ENCODE results near the gene LIPF.

DNA sequence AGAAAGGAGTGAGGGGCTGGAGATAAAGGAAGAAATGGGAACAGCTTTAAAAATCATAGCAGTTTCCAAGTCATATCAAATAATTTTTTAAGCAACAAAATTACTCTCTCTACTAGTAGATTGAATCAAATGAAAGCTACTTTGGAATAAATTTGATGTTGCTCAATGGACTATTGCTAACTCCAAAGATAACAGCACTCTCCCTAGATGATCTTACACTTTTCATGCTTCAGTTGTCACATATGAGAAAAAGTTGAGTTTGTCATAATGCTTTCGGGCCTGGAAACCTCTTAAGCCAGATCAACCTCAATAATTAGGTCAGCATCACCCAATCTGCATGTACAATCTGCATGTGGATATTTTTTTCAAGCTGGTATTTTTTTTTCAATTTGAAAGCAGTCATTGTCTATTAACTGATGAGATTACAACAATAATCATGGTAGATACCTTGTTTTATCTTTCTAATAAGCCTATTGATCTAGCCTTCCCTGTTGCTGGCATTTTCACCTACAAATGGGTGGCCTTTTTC, 46.4 kb upstream of the LIPF start:
- TF ChIP-seq, protein P1, sequence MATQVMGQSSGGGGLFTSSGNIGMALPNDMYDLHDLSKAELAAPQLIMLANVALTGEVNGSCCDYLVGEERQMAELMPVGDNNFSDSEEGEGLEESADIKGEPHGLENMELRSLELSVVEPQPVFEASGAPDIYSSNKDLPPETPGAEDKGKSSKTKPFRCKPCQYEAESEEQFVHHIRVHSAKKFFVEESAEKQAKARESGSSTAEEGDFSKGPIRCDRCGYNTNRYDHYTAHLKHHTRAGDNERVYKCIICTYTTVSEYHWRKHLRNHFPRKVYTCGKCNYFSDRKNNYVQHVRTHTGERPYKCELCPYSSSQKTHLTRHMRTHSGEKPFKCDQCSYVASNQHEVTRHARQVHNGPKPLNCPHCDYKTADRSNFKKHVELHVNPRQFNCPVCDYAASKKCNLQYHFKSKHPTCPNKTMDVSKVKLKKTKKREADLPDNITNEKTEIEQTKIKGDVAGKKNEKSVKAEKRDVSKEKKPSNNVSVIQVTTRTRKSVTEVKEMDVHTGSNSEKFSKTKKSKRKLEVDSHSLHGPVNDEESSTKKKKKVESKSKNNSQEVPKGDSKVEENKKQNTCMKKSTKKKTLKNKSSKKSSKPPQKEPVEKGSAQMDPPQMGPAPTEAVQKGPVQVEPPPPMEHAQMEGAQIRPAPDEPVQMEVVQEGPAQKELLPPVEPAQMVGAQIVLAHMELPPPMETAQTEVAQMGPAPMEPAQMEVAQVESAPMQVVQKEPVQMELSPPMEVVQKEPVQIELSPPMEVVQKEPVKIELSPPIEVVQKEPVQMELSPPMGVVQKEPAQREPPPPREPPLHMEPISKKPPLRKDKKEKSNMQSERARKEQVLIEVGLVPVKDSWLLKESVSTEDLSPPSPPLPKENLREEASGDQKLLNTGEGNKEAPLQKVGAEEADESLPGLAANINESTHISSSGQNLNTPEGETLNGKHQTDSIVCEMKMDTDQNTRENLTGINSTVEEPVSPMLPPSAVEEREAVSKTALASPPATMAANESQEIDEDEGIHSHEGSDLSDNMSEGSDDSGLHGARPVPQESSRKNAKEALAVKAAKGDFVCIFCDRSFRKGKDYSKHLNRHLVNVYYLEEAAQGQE (IDR thresholded peaks at IDR 0.05), result no peak
- TF ChIP-seq, protein P2, sequence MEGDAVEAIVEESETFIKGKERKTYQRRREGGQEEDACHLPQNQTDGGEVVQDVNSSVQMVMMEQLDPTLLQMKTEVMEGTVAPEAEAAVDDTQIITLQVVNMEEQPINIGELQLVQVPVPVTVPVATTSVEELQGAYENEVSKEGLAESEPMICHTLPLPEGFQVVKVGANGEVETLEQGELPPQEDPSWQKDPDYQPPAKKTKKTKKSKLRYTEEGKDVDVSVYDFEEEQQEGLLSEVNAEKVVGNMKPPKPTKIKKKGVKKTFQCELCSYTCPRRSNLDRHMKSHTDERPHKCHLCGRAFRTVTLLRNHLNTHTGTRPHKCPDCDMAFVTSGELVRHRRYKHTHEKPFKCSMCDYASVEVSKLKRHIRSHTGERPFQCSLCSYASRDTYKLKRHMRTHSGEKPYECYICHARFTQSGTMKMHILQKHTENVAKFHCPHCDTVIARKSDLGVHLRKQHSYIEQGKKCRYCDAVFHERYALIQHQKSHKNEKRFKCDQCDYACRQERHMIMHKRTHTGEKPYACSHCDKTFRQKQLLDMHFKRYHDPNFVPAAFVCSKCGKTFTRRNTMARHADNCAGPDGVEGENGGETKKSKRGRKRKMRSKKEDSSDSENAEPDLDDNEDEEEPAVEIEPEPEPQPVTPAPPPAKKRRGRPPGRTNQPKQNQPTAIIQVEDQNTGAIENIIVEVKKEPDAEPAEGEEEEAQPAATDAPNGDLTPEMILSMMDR (IDR thresholded peaks at IDR 0.05; ENCODE audit: low read depth, low read length, missing input control), result no peak
- no peak for TF ChIP-seq GABPA (IDR thresholded peaks at IDR 0.05 in 1 of 2, conservative IDR thresholded peaks at IDR 0.05 in 1 of 2)
- no peak for TF ChIP-seq YY1 (IDR thresholded peaks at IDR 0.05)
- TF ChIP-seq, protein P3, sequence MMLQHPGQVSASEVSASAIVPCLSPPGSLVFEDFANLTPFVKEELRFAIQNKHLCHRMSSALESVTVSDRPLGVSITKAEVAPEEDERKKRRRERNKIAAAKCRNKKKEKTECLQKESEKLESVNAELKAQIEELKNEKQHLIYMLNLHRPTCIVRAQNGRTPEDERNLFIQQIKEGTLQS (IDR thresholded peaks at IDR 0.05), result no peak
- no peak for TF ChIP-seq FOXA1 (IDR thresholded peaks at IDR 0.05)
- no peak for TF ChIP-seq JUND (IDR thresholded peaks at IDR 0.05)
- no peak for TF ChIP-seq EGR1 (IDR thresholded peaks at IDR 0.05; ENCODE audit: low read depth in 2 of 2)
- no peak for TF ChIP-seq RXRA (IDR thresholded peaks at IDR 0.05)
